Right cardiac atrium (tissue), 5 donors: Measurements from ENCODE around the gene LRRC27. TPM values are rescaled to one million over a fixed set of nuclear protein-coding genes. Genes with fewer than 3 reads are reported as not detected.
A peak's percentile ranks its signal among the peaks of the same experiment; 100 is the strongest.
"Not testable (repeated sequence)": the region's sequence is repeated elsewhere in the genome, so short reads cannot be mapped to it uniquely, and the experiment has no call there.

ENCODE experiments used
- ATAC-seq, 2 donors: fragments of 200-7000 bp; cut with Tn5 transposase; one replicate each; pipeline versions ENCODE4 v1.8.0 to v1.9.1; 2020; ENCODE audit warnings: moderate library complexity in 2 of 2, mild to moderate bottlenecking in 1 of 2
- DNase-seq, 3 donors: peaks; one replicate each; pipeline ENCODE4 v3.0.0-alpha.2; 2020
- H3K27ac ChIP-seq: one replicate; pipeline ENCODE4 v1.5.1; 2013; ENCODE audit warnings: mild to moderate bottlenecking, low read length, control low read depth, moderate library complexity
- H3K27me3 ChIP-seq: one replicate; pipeline ENCODE4 v1.6.1; 2013; ENCODE audit not compliant: control insufficient read depth, insufficient read depth
- H3K4me1 ChIP-seq: one replicate; pipeline ENCODE4 v1.6.1; 2013; ENCODE audit warnings: low read length; ENCODE audit not compliant: control insufficient read depth, insufficient read depth
- H3K4me3 ChIP-seq: one replicate; pipeline ENCODE4 v1.5.1; 2013; ENCODE audit warnings: low read length, control low read depth
- H3K9me3 ChIP-seq: one replicate; pipeline ENCODE4 v1.6.1; 2013; ENCODE audit warnings: low read length; ENCODE audit not compliant: control insufficient read depth
- WGBS: extraction: QIAGEN DNeasy Blood & Tissue Kit; methylation state at CpG from one replicate; pipeline ENCODE4 v1.1.7; 2013; 5-methylcytosine and 5-hydroxymethylcytosine counted together
- intact Hi-C, 4 donors: fragments of 100-400 bp; cut with DNase I; formaldehyde crosslinking; loops; one replicate each; pipeline versions ENCODE4 v1.11.0 to v1.14.0; 2022 to 2023
- polyA plus RNA-seq: library from polyadenylated mRNA; stranded (reverse); fragments of 200-250 nt; gene quantifications from one replicate; pipeline ENCODE4 v1.2.3, GENCODE V29; 2013
- total RNA-seq, 4 donors: library from RNA; stranded (reverse); fragmentation: NEBNext Ultra II Directional; extraction: Animal tissue kit (Norgen Biotek cat#: 25700); gene quantifications; one replicate each; pipeline ENCODE4 v1.2.1, GENCODE V29; 2021
- donor health status: healthy with polysubstance abuse.
- donor health status: DM: no; HTN: yes; CAD: no.
- donor health status: DM: no; HTN: no; CAD: no.
- donor health status: DM: no; HTN: yes; CAD: no; lungs with severe emphysema.
- donor health status: DM: yes; HTN: yes; CAD: no.

Gene LRRC27
- total and polyA plus RNA-seq, 5 donors = 3.7 to 9.3 (median 5.7) TPM

- no peaks in the 10 kb centered on the region for H3K9me3 ChIP-seq
- no peak overlapping the region for H3K4me3 ChIP-seq
- ATAC-seq (no peak), DNase-seq (no peak)
- 89% methylated on average over 6 of the region's 6 CpGs for WGBS
- no peaks in the 10 kb centered on the region for H3K4me1 ChIP-seq
- intact Hi-C loops = no loop called here
- no peak overlapping the region for H3K27ac ChIP-seq
- no peaks in the 10 kb centered on the region for H3K27me3 ChIP-seq
These were observed 12.4 kb downstream of the LRRC27 start for GRCh38 chr10:132344386-132344785.

- no peak overlapping the region for H3K27ac ChIP-seq
- H3K27me3 ChIP-seq = no peaks in the 10 kb centered on the region
- intact Hi-C loops = loop anchor here in 1 of 4 donors (5.0 kb wide), 1 partner anchor 38 kb away; the partner anchor contains the start of gene STK32C
- no peaks in the 10 kb centered on the region for H3K9me3 ChIP-seq
- no peak overlapping the region for H3K4me3 ChIP-seq
- DNase-seq (no peak), ATAC-seq (no peak)
- WGBS = 85% methylated on average over 7 of the region's 7 CpGs
- H3K4me1 ChIP-seq = no peaks in the 10 kb centered on the region
These were observed 13.4 kb downstream of the LRRC27 start for GRCh38 chr10:132345345-132345744.

GRCh38 chr10:132346806-132347205, 14.8 kb downstream of the LRRC27 start:
- no peak overlapping the region for H3K27ac ChIP-seq
- ATAC-seq (no peak), DNase-seq (peak in 1 of 3 donors; percentile 45)
- H3K27me3 ChIP-seq = no peaks in the 10 kb centered on the region
- intact Hi-C loops = loop anchor here in 1 of 4 donors (5.0 kb wide), 1 partner anchor 40 kb away; the partner anchor contains the start of gene STK32C
- H3K4me1 ChIP-seq = no peaks in the 10 kb centered on the region
- H3K9me3 ChIP-seq = no peaks in the 10 kb centered on the region
- H3K4me3 ChIP-seq = no peak overlapping the region
- WGBS = 92% methylated on average over 9 of the region's 9 CpGs

DNA sequence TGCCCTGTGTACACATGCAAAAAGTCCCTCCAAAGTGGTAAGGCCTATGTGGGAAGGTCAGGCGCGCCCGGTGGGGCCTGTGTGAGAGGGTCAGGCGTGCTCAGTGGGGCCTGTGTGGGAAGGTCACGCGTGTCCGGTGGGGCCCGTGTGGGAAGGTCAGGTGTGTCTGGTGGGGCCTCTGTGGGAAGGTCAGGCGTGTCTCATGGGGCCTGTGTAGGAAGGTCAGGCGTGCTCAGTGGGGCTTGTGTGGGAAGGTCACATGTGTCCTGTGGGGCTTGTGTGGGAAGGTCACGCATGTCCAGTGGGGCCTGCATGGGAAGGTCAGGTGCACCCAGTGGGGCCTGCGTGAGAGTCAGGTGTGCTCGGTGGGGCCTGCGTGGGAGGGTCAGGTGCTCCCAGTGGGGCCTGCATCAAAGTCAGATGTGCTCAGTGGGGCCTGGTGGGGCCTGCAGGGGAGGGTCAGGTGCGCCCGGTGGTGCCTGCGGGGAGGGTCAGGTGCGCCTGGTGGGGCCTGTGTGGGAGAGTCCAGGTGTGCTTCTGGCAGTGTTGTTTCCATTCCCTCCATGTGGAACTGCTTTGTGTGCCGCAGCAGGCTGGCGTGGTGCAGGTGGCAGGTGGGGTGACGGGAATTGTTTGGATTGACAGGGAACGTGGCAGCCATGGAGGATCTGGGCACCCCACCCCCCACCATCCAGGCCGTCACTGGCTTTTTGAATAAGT, 15.4 kb downstream of the LRRC27 start:
- DNase-seq (peak in 1 of 3 donors; percentile 28), ATAC-seq (peak in 1 of 2 donors; percentile 17)
- no peak overlapping the region for H3K4me3 ChIP-seq
- H3K4me1 ChIP-seq = no peaks in the 10 kb centered on the region
- H3K27ac ChIP-seq = no peak overlapping the region
- no peaks in the 10 kb centered on the region for H3K9me3 ChIP-seq
- no peaks in the 10 kb centered on the region for H3K27me3 ChIP-seq
- WGBS = 95% methylated on average over 23 of the region's 23 CpGs
- intact Hi-C loops = loop anchor here in 1 of 4 donors (5.0 kb wide), 1 partner anchor 40 kb away; the partner anchor contains the start of gene STK32C

DNA sequence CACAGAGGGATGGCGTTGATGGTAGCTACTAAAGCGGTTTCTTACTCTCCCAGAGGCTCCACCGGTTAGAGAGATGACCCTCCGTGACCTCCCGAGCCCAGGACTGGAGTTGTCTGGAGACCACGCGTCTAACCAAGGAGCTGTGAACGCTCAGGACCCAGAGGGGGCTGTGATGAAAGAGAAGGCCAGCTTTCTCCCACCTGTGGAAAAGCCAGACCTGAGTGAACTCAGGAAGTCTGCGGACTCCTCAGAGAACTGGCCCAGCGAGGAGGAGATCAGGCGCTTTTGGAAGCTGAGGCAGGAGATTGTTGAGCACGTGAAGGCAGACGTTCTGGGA, 15.9 kb downstream of the LRRC27 start:
- DNase-seq (peak in 1 of 3 donors; percentile 6), ATAC-seq (no peak)
- no peak overlapping the region for H3K4me3 ChIP-seq
- WGBS = 80% methylated on average over 13 of the region's 13 CpGs
- intact Hi-C loops = loop anchor here in 1 of 4 donors (2.0 to 5.0 kb wide), 2 partner anchors 41 to 121 kb away; partner anchors contain the start of gene STK32C
- H3K27me3 ChIP-seq = no peaks in the 10 kb centered on the region
- no peaks in the 10 kb centered on the region for H3K9me3 ChIP-seq
- no peak overlapping the region for H3K27ac ChIP-seq
- no peaks in the 10 kb centered on the region for H3K4me1 ChIP-seq

DNA sequence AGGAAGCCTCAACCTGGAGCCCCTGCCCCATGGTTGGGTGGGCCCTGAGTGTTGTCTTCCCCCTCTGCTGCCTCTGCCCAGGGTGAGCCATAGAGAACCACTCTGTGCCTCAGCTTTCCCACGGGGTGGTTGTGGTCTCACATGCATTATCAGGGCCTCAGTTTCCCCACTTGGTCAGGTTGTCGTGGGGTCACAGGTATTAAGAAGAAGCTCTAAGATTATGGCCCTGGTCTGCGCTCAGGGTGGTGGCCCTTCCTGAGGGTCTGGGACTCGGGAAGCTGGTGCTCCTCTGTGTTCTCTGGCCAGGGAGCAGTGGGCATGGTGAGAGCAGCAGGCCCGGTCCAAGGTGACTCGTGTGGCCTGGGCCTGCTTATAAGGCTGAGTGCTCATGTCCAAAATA, 17.8 kb downstream of the LRRC27 start:
- Histone ChIP-seq H3K4me1 (no peaks in the 10 kb centered on the region), H3K27me3 (no peaks in the 10 kb centered on the region), H3K9me3 (no peaks in the 10 kb centered on the region), H3K27ac (no peak overlapping the region), H3K4me3 (no peak overlapping the region)
- ATAC-seq = no peak
- 91% methylated on average over 6 of the region's 6 CpGs for WGBS
- intact Hi-C loops = loop anchor here in 3 of 4 donors (2.0 to 5.0 kb wide), 4 partner anchors 42 to 127 kb away; partner anchors contain the start of gene STK32C (in 1 of the 3)
- no peak for DNase-seq

- no peak for DNase-seq
- Histone ChIP-seq H3K4me1 (no peaks in the 10 kb centered on the region), H3K27ac (no peak overlapping the region), H3K27me3 (no peaks in the 10 kb centered on the region), H3K4me3 (no peak overlapping the region), H3K9me3 (no peaks in the 10 kb centered on the region)
- ATAC-seq = no peak
- intact Hi-C loops = loop anchor here in 2 of 4 donors (2.0 to 5.0 kb wide), 2 partner anchors 126 to 128 kb away; no protein-coding TSS in a partner anchor
- WGBS = 80% methylated on average over 11 of the region's 11 CpGs
These were observed 18.4 kb downstream of the LRRC27 start for GRCh38 chr10:132350391-132350790.

DNA sequence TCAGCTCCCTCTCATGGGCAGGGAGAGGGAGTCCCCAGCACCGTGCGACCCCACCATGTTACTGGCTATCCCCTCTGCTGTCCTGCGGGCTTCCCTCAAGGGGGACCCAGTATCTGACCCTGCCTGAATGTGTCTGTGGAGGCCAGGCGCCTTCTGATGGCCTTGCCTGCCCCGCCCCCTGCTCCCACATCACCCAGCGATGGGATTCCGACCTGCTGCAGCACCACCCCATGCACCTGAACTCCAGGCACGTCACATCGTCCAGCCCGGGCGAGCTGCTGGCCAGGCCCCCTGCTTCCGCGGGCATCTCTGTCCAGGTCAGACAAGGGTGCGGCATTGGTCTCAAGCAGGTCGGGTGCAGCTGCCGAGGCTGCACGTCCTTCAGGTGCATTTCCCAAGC, 19.0 kb downstream of the LRRC27 start:
- no peak overlapping the region for H3K4me3 ChIP-seq

GRCh38 chr10:132351611-132352010, 19.6 kb downstream of the LRRC27 start:
- no peaks in the 10 kb centered on the region for H3K9me3 ChIP-seq
- DNase-seq (no peak), ATAC-seq (no peak)
- no peak overlapping the region for H3K4me3 ChIP-seq
- no peaks in the 10 kb centered on the region for H3K27me3 ChIP-seq
- no peaks in the 10 kb centered on the region for H3K4me1 ChIP-seq
- WGBS = 91% methylated on average over 25 of the region's 25 CpGs
- no peak overlapping the region for H3K27ac ChIP-seq
- intact Hi-C loops = loop anchor here in 2 of 4 donors (2.0 to 5.0 kb wide), 2 partner anchors 127 to 129 kb away; no protein-coding TSS in a partner anchor

More for the DNA sequence above, 19.0 kb downstream of the LRRC27 start:
- H3K27me3 ChIP-seq = no peaks in the 10 kb centered on the region
- DNase-seq = peak in 2 of 3 donors; percentile 11 to 52
- no peaks in the 10 kb centered on the region for H3K4me1 ChIP-seq
- H3K27ac ChIP-seq = no peak overlapping the region
- 92% methylated on average over 17 of the region's 17 CpGs for WGBS
- no peaks in the 10 kb centered on the region for H3K9me3 ChIP-seq
- intact Hi-C loops = loop anchor here in 2 of 4 donors (2.0 to 5.0 kb wide), 2 partner anchors 126 to 129 kb away; no protein-coding TSS in a partner anchor
- ATAC-seq = no peak

DNA sequence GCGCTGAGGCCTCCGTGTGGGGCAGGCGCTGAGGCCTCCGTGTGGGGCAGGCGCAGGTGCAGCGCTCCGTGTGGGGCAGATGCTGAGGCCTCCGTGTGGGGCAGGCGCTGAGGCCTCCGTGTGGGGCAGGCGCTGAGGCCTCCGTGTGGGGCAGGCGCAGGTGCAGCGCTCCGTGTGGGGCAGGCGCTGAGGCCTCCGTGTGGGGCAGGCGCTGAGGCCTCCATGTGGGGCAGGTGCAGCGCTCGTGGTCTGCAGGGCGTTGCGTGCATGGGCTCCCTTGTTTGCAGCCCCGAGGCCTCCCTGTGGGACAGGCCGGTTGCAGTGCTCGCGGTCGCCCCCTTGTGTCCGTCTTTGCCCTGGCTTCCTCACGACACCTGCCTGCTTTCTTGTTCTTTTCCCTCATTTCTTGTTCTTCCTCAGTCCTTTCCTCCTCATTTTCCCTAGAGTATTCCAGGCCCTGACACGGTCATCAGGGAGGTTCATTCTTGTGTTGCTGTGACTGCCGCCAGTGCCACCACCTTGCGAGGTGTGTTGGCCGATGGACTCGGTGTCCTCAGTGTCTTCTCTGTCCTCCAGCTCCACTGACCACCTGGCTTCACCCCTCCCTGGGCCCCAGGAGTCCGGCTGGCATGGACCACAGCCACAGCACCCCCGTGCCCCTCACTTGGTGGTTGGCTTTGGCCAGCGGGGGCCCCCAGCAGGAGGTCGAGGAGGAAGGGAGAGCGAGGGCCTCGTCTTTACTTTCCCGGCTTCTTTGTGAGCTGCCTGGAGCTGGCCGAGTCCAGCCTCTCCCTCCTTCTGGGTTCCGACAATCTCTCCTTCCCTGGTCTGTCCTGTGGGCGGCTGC, 20.7 kb downstream of the LRRC27 start:
- H3K4me3 ChIP-seq, H3K27ac ChIP-seq, H3K9me3 ChIP-seq, H3K27me3 ChIP-seq, H3K4me1 ChIP-seq: not testable (repeated sequence)
- DNase-seq (peak; percentile 75 to 91 (median 89)), ATAC-seq (peak; percentile 52 to 73)
- WGBS = 55% methylated on average over 33 of the region's 44 CpGs
- intact Hi-C loops = loop anchor here in 1 of 4 donors (5.0 kb wide), 1 partner anchor 130 kb away; no protein-coding TSS in a partner anchor
